Vagina (tissue), 2 donors: ENCODE data around the gene CCDC138. TPM values are rescaled to one million over a fixed set of nuclear protein-coding genes. Genes with fewer than 3 reads are reported as not detected.

ENCODE experiments used
- DNase-seq, 2 donors: peaks; one replicate each; pipeline ENCODE4 v3.0.0-alpha.2; 2017; ENCODE audit errors: extremely low spot score in 2 of 2
- H3K27ac ChIP-seq: fragments of 200-600 bp; sonication (generic); one replicate; pipeline ENCODE4 v1.5.1; 2019
- H3K27me3 ChIP-seq: fragments of 200-600 bp; sonication (generic); one replicate; pipeline ENCODE4 v1.5.1; 2019
- H3K36me3 ChIP-seq, 2 donors: fragments of 200-600 bp; sonication (generic); one replicate each; pipeline ENCODE4 v1.5.1; 2017 to 2019
- H3K4me1 ChIP-seq: fragments of 200-600 bp; sonication (generic); one replicate; pipeline ENCODE4 v1.5.1; 2019
- H3K4me3 ChIP-seq, 2 donors: fragments of 200-600 bp; sonication (generic); 1 replicate in 1 of 2; 2 replicates in 1 of 2; pipeline ENCODE4 v1.5.1; 2016 to 2019
- H3K9me3 ChIP-seq: fragments of 200-600 bp; sonication (generic); one replicate; pipeline ENCODE4 v1.5.1; 2019
- POLR2A ChIP-seq, 2 donors: fragments of 450-650 bp; IDR thresholded peaks; one replicate each; pipeline ENCODE4 v1.6.1; 2017; ENCODE audit warnings: antibody characterized with exemption in 2 of 2, mild to moderate bottlenecking in 2 of 2, moderate library complexity in 2 of 2
- POLR2AphosphoS5 ChIP-seq, 2 donors: sonication (generic); formaldehyde crosslinking; IDR thresholded peaks; one replicate each; pipeline ENCODE4 v1.9.0; 2017; ENCODE audit warnings: antibody characterized with exemption in 2 of 2, mild to moderate bottlenecking in 2 of 2, low read depth in 1 of 2; ENCODE audit not compliant: insufficient read depth in 1 of 2
- intact Hi-C: fragments of 100-400 bp; cut with DNase I; formaldehyde crosslinking; loops from one replicate; pipeline ENCODE4 v1.15.1; 2023
- total RNA-seq: library from RNA; depleted of rRNA; stranded (reverse); fragments of >200 nt; gene quantifications from one replicate; pipeline ENCODE4 v1.2.3, GENCODE V29; 2016
- TF ChIP-seq, protein P1 (sequence below), 3 experiments: fragments of 450-650 bp in 2 of 3; fragments of 200-600 bp in 1 of 3; sonication (generic) in 1 of 3; IDR thresholded peaks; one replicate each; pipeline ENCODE4 v1.5.1; 2017 to 2019; ENCODE audit warnings: antibody characterized with exemption in 3 of 3, mild to moderate bottlenecking in 2 of 3, moderate library complexity in 2 of 3

The CCDC138 gene
- total RNA-seq, 1 donor from 2014 or later = 4.9 TPM

DNA sequence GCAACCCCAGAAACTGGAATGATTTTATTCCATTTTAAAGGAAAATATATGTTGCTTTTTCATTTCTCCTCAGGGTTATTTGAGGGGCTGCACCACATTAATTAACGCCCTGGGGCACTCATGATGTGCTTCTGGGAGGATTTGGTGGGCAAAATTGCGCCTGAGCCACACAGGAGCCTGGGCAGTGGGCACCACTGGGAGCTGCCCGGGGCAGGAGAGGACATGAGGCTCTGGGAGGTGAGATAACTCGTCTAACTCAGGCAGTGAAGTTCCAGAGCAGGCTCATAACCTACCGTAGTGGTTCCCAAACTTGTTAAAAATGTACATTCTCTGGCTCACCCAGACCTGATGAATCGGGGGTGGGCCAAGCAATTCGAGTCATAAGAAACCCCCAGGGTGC is 134.1 kb downstream of the CCDC138 start:
- no peak for DNase-seq
- peaks cover 23% of the 10 kb centered on the region for H3K4me1 ChIP-seq
- H3K27me3 ChIP-seq = no peaks in the 10 kb centered on the region
- H3K9me3 ChIP-seq = no peaks in the 10 kb centered on the region
- H3K4me3 ChIP-seq = no peak overlapping the region
- no peak overlapping the region for H3K27ac ChIP-seq
- TF ChIP-seq, protein P1, sequence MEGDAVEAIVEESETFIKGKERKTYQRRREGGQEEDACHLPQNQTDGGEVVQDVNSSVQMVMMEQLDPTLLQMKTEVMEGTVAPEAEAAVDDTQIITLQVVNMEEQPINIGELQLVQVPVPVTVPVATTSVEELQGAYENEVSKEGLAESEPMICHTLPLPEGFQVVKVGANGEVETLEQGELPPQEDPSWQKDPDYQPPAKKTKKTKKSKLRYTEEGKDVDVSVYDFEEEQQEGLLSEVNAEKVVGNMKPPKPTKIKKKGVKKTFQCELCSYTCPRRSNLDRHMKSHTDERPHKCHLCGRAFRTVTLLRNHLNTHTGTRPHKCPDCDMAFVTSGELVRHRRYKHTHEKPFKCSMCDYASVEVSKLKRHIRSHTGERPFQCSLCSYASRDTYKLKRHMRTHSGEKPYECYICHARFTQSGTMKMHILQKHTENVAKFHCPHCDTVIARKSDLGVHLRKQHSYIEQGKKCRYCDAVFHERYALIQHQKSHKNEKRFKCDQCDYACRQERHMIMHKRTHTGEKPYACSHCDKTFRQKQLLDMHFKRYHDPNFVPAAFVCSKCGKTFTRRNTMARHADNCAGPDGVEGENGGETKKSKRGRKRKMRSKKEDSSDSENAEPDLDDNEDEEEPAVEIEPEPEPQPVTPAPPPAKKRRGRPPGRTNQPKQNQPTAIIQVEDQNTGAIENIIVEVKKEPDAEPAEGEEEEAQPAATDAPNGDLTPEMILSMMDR (IDR thresholded peaks at IDR 0.05) = no peak
- TF ChIP-seq POLR2AphosphoS5 (IDR thresholded peaks at IDR 0.05; ENCODE audit: insufficient read depth in 1 of 2, low read depth in 1 of 2) (no peak), POLR2A (IDR thresholded peaks at IDR 0.05) (no peak)
- H3K36me3 ChIP-seq = no peaks in the 10 kb centered on the region
- intact Hi-C loops = no loop called here

DNA sequence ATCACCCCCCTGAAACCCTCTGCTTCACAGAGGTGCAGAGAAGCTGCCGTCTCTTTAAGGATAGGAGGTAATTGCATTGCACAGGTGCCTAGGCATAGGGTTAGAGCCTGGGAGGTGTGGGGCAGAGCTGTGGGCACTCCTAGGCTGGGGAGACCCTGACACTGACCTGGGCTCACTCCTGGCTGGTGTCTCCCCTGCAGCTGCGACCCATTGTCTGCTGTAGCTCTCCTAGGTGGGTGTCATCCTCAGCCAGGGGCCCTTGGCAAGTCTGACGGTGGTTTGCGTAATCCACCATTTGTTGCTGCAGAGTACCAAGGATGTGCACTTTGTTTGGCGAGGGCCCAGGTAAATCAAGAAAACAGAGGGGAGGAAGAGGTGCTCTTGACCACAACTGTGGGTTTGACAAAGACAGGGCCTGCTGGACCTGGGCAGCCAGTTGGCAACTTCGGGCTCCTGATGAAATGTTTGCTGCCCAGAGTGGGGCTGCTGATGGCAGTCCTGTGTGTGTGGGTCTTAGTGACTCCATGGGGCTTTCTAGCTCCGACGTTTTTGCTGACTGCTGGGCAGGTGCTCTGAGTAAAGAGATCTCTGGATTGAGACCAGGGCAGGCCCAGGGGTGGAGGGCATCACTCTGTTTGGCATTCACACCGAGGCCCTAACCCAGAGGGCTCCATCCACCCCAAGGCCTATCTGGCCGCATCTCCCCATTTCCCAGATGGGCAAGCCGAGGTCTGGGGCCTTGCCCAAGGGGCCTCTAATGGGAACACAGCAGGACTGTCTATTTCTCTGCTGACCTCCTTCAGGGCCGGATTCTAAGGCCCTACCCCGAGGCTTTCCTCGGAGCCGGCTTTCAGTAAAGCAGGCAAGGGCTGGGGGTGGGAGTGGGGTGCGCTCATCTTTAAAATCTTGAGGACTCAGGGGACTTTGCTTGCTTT is 134.8 kb downstream of the CCDC138 start:
- TF ChIP-seq POLR2A (IDR thresholded peaks at IDR 0.05) (no peak), POLR2AphosphoS5 (IDR thresholded peaks at IDR 0.05; ENCODE audit: insufficient read depth in 1 of 2, low read depth in 1 of 2) (no peak)
- TF ChIP-seq, protein P1 (IDR thresholded peaks at IDR 0.05) = no peak
- H3K27me3 ChIP-seq = no peaks in the 10 kb centered on the region
- H3K4me3 ChIP-seq = no peak overlapping the region
- intact Hi-C loops = no loop called here
- no peak for DNase-seq
- H3K9me3 ChIP-seq = no peaks in the 10 kb centered on the region
- no peaks in the 10 kb centered on the region for H3K36me3 ChIP-seq
- no peak overlapping the region for H3K27ac ChIP-seq
- H3K4me1 ChIP-seq = peaks cover 26% of the 10 kb centered on the region

DNA sequence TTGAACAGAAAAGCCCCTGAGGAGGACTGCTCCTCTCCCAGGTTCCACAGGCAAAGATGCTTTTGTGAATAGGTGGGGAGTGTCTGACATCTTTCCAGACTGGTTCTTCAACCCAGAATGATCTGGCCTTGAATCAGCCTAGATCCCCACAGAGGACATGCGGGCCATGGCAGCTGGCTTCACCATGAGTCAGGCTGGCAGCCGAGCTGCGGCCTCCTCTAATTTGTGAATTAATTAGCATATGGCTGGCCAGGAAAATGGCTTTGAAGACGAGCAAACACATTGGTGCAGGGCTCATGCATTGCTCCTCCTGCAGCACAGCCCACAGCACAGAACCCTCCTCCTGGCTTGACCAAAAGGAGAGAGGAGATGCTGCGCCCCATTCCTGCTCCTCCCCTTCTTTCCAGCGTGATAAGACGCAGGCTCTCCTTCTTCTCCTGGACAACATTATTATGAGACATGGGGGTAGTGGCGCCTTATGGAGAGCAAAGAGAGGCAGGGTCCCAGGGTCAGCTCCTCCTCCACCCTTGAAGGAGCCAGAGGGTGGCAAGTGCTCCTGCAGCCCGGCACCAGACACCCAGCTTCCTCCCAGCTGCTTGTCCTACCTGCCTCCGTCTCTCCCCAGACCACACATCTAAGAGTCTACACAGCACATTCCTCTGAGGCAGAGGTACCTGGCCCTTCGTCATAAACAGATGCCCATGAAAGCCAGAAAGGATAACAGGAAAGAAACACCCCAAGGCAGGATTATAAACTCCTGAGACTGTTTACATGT is 135.8 kb downstream of the CCDC138 start:
- TF ChIP-seq, protein P1 (IDR thresholded peaks at IDR 0.05) = no peak
- peak in 1 of 2 donors; percentile 34 for TF ChIP-seq POLR2AphosphoS5 (IDR thresholded peaks at IDR 0.05; ENCODE audit: insufficient read depth in 1 of 2, low read depth in 1 of 2)
- no peak for DNase-seq
- intact Hi-C loops = no loop called here
- Histone ChIP-seq H3K4me1 (peaks cover 25% of the 10 kb centered on the region), H3K27me3 (no peaks in the 10 kb centered on the region), H3K9me3 (no peaks in the 10 kb centered on the region), H3K4me3 (no peak overlapping the region), H3K27ac (no peak overlapping the region), H3K36me3 (no peaks in the 10 kb centered on the region)

DNA sequence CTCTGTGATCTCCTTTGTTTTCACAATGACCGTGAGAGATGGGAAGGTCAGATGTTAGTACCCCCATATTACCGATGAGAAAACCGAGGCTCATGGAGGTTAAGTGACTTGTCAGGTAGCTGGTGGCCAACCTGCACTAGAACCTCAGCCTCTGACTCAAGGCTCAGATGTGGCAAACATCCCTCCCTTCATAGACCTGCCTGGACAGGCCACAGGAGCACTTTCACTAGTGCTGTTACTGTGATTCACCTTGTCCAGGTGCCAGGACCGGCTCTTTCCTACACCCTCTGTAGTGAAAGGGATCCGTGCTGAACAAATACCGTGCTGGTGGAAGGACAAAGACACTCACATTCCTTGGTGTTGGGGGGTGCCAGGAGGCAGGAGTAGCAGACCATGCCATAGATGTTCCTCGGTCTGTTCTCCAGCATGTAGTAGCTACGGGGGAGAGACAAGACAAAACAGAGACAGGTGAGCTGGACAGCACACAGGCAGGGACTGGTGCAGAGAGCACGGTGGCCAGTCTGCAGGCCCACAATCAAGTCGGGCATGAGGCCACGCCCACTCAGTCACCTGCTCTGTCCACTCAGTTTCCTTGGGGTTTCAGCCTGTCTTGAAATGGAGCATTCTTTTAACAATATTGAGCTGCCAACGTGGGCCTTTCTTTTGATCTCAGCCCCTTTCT is 136.6 kb downstream of the CCDC138 start:
- Histone ChIP-seq H3K27me3 (no peaks in the 10 kb centered on the region), H3K36me3 (no peaks in the 10 kb centered on the region), H3K9me3 (no peaks in the 10 kb centered on the region), H3K4me3 (no peak overlapping the region), H3K27ac (no peak overlapping the region), H3K4me1 (peaks cover 25% of the 10 kb centered on the region)
- TF ChIP-seq POLR2A (IDR thresholded peaks at IDR 0.05) (no peak), POLR2AphosphoS5 (IDR thresholded peaks at IDR 0.05; ENCODE audit: insufficient read depth in 1 of 2, low read depth in 1 of 2) (peak in 1 of 2 donors; percentile 55)
- DNase-seq = no peak
- intact Hi-C loops = no loop called here
